ENCODE measurements around the gene RNF17.

The RNF17 gene

DNA sequence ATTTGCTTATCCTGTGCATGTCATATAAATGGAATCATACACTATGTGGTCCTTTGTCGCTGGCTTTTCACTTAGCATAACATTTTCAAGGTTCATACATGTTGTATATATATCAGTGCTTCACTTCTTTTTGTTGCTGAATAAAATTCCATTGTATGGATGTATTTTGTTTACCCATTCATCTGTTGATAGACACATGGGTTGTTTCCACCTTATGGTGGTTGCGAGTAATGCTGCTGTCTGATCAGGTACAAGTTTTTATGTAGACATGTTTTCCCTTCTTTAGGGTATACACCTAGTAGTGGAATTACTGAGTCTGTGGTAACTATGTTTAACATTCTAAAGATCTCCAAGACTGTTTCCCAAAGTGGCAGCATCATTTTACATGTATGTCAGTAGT is 102.5 kb downstream of the RNF17 start:
- TF ChIP-seq EP300 (IDR thresholded peaks at IDR 0.05; ENCODE audit: borderline replicate concordance) (no peak), TCF12 (IDR thresholded peaks at IDR 0.05; ENCODE audit: low read depth) (no peak), EGR1 (IDR thresholded peaks at IDR 0.05) (no peak), ZBTB7A (IDR thresholded peaks at IDR 0.05; ENCODE audit: low read depth) (no peak), CREB1 (IDR thresholded peaks at IDR 0.05; ENCODE audit: low read depth) (no peak), NFIC (IDR thresholded peaks at IDR 0.05) (no peak), FOXM1 (IDR thresholded peaks at IDR 0.05; ENCODE audit: borderline replicate concordance, low read depth) (no peak), TAF1 (IDR thresholded peaks at IDR 0.05; ENCODE audit: low read depth) (no peak), TEAD4 (IDR thresholded peaks at IDR 0.05) (no peak), CEBPB (IDR thresholded peaks at IDR 0.05) (no peak), YY1 (IDR thresholded peaks at IDR 0.05; ENCODE audit: low read depth) (no peak), RAD21 (IDR thresholded peaks at IDR 0.05; ENCODE audit: low read depth) (no peak)
- TF ChIP-seq, protein P1, sequence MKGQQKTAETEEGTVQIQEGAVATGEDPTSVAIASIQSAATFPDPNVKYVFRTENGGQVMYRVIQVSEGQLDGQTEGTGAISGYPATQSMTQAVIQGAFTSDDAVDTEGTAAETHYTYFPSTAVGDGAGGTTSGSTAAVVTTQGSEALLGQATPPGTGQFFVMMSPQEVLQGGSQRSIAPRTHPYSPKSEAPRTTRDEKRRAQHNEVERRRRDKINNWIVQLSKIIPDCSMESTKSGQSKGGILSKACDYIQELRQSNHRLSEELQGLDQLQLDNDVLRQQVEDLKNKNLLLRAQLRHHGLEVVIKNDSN (IDR thresholded peaks at IDR 0.05): no peak
- TF ChIP-seq, protein P2, sequence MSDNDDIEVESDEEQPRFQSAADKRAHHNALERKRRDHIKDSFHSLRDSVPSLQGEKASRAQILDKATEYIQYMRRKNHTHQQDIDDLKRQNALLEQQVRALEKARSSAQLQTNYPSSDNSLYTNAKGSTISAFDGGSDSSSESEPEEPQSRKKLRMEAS (IDR thresholded peaks at IDR 0.05): no peak
- TF ChIP-seq, protein P3, sequence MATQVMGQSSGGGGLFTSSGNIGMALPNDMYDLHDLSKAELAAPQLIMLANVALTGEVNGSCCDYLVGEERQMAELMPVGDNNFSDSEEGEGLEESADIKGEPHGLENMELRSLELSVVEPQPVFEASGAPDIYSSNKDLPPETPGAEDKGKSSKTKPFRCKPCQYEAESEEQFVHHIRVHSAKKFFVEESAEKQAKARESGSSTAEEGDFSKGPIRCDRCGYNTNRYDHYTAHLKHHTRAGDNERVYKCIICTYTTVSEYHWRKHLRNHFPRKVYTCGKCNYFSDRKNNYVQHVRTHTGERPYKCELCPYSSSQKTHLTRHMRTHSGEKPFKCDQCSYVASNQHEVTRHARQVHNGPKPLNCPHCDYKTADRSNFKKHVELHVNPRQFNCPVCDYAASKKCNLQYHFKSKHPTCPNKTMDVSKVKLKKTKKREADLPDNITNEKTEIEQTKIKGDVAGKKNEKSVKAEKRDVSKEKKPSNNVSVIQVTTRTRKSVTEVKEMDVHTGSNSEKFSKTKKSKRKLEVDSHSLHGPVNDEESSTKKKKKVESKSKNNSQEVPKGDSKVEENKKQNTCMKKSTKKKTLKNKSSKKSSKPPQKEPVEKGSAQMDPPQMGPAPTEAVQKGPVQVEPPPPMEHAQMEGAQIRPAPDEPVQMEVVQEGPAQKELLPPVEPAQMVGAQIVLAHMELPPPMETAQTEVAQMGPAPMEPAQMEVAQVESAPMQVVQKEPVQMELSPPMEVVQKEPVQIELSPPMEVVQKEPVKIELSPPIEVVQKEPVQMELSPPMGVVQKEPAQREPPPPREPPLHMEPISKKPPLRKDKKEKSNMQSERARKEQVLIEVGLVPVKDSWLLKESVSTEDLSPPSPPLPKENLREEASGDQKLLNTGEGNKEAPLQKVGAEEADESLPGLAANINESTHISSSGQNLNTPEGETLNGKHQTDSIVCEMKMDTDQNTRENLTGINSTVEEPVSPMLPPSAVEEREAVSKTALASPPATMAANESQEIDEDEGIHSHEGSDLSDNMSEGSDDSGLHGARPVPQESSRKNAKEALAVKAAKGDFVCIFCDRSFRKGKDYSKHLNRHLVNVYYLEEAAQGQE (IDR thresholded peaks at IDR 0.05; ENCODE audit: low read depth): no peak

DNA sequence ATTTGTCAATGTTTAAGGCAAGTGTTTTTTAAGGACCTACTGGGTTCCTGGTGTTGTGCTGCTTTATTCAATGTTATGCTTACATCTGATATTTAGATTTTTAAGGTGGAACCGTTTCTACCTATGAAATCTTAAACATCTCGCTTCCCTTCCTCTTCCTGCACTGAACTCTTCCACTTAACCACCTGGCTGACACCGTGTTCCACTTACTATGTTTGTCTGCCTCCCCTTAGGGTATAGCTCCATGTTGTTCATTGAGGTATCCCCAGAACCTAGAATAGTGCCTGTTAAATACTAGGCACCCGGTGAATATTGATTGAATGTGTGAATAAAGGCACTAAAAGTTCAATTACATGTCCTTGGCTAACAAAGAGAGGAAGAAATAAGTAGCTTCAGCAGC is 104.9 kb downstream of the RNF17 start:
- TF ChIP-seq TCF12 (IDR thresholded peaks at IDR 0.05; ENCODE audit: low read depth) (no peak), CEBPB (IDR thresholded peaks at IDR 0.05) (no peak), NFIC (IDR thresholded peaks at IDR 0.05) (no peak), TEAD4 (IDR thresholded peaks at IDR 0.05) (no peak), EP300 (IDR thresholded peaks at IDR 0.05; ENCODE audit: borderline replicate concordance) (no peak), EGR1 (IDR thresholded peaks at IDR 0.05) (no peak), YY1 (IDR thresholded peaks at IDR 0.05; ENCODE audit: low read depth) (no peak), ZBTB7A (IDR thresholded peaks at IDR 0.05; ENCODE audit: low read depth) (no peak), FOXM1 (IDR thresholded peaks at IDR 0.05; ENCODE audit: borderline replicate concordance, low read depth) (no peak), TAF1 (IDR thresholded peaks at IDR 0.05; ENCODE audit: low read depth) (no peak), CREB1 (IDR thresholded peaks at IDR 0.05; ENCODE audit: low read depth) (no peak), RAD21 (IDR thresholded peaks at IDR 0.05; ENCODE audit: low read depth) (no peak)
- TF ChIP-seq, protein P3 (IDR thresholded peaks at IDR 0.05; ENCODE audit: low read depth): no peak
- TF ChIP-seq, protein P1 (IDR thresholded peaks at IDR 0.05): no peak
- TF ChIP-seq, protein P2 (IDR thresholded peaks at IDR 0.05): no peak

DNA sequence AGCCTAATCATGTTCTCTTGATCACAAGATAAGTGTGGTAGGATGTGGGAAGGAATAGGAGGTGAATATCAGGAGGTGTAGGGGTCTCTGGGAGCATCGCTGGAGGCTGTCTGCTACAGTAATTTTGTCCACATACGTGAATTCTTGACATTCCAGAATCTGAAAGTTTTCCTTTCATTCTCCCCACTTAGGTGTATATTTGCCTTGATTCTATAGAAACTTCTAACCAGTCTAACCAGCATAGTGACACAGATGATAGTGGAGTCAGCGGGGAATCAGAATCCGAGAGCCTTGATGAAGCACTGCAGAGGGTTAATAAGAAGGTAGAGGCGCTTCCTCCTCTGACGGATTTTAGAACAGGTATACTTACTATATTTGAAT is 106.4 kb downstream of the RNF17 start:
- no peak for TF ChIP-seq NFIC (IDR thresholded peaks at IDR 0.05)
- no peak for TF ChIP-seq EGR1 (IDR thresholded peaks at IDR 0.05)
- TF ChIP-seq, protein P1 (IDR thresholded peaks at IDR 0.05): no peak
- TF ChIP-seq, protein P2 (IDR thresholded peaks at IDR 0.05): no peak

DNA sequence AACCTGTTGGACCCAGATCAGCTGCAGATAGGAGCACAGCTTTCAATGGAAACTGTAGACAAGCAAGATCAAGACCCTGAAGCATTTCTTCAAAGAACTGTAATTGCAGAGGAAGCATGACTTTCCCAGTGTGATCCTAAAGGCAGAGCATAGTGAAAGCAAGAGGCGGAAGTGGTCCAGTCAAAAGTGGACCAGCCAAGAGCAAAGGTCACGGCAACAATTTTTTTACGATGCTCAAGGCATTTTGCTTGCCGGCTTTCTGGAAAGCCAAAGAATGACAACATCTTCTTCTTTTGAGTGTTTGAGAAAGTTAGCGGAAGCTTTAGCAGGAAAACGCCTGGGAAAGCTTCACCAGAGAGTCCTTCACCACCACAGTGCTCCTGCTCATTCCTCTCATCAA is 111.6 kb downstream of the RNF17 start:
- TF ChIP-seq EP300 (IDR thresholded peaks at IDR 0.05; ENCODE audit: borderline replicate concordance): no peak
- no peak for TF ChIP-seq TEAD4 (IDR thresholded peaks at IDR 0.05)

DNA sequence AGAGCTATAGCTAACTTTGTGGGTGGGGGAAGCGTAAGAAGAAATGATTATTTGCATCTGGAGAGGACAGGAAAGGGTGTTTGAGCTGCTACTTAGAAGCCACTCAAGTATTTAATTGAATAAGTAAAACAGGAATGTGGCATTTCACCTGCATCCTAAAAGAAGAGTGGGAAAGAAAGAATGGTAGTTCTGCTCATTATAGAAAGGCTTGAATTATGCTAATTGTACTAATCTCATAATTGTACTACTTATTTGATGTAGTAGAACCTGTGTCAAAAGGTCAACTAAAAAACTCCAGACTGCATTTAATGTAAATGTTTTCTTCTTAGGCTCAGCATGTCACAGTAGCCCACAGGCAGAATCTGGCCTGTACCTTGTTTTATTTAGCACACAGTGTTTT is 113.6 kb downstream of the RNF17 start:
- TF ChIP-seq, protein P2 (IDR thresholded peaks at IDR 0.05): no peak
- TF ChIP-seq, protein P3 (IDR thresholded peaks at IDR 0.05; ENCODE audit: low read depth): no peak
- TF ChIP-seq EGR1 (IDR thresholded peaks at IDR 0.05) (no peak), CEBPB (IDR thresholded peaks at IDR 0.05) (no peak), EP300 (IDR thresholded peaks at IDR 0.05; ENCODE audit: borderline replicate concordance) (no peak), RAD21 (IDR thresholded peaks at IDR 0.05; ENCODE audit: low read depth) (no peak), ZBTB7A (IDR thresholded peaks at IDR 0.05; ENCODE audit: low read depth) (no peak), YY1 (IDR thresholded peaks at IDR 0.05; ENCODE audit: low read depth) (no peak), TCF12 (IDR thresholded peaks at IDR 0.05; ENCODE audit: low read depth) (no peak), TEAD4 (IDR thresholded peaks at IDR 0.05) (no peak), FOXM1 (IDR thresholded peaks at IDR 0.05; ENCODE audit: borderline replicate concordance, low read depth) (no peak), CREB1 (IDR thresholded peaks at IDR 0.05; ENCODE audit: low read depth) (no peak), TAF1 (IDR thresholded peaks at IDR 0.05; ENCODE audit: low read depth) (no peak), NFIC (IDR thresholded peaks at IDR 0.05) (no peak)

Data from Ishikawa (cell line).